H1 (cell line): ENCODE measurements around the gene ZP2. TPM values are rescaled to one million over a fixed set of nuclear protein-coding genes. Genes with fewer than 3 reads are reported as not detected.

Experiments
- CTCF ChIA-PET: fragments of 300-600 bp; sonication (Branson Sonifier 250); formaldehyde crosslinking; loops from one replicate; lab custom pipeline; 2021; ENCODE audit not compliant: partially characterized antibody; lab: Charles Lee
- POLR2A ChIA-PET: fragments of 300-600 bp; sonication (Branson Sonifier 250); formaldehyde crosslinking; loops from one replicate; lab custom pipeline; 2021; ENCODE audit warnings: inconsistent platforms; ENCODE audit not compliant: partially characterized antibody; lab: Charles Lee
- DNase-seq, 2 experiments: peaks; one replicate each; pipeline versions ENCODE4 v3.0.0 to v3.0.0-alpha.2; 2010 to 2022; ENCODE audit warnings: low spot score in 2 of 2, low read depth in 1 of 2, mixed read lengths in 1 of 2
- FAIRE-seq: peaks from 2 replicates; lab custom pipeline; 2011; peaks lifted over from hg19 to GRCh38; lab: Jason Lieb, UNC
- H2AFZ ChIP-seq: 2 replicates; pipeline ENCODE4 v1.8.1; 2012; ENCODE audit warnings: low read length, inconsistent platforms
- H2AK5ac ChIP-seq: 2 replicates; pipeline ENCODE4 v1.6.1; 2013; ENCODE audit warnings: low read depth, low read length
- H2BK120ac ChIP-seq: replicated peaks from 2 replicates; pipeline ENCODE3; 2013; ENCODE audit warnings: low read depth, low read length, inconsistent platforms
- H2BK12ac ChIP-seq: 2 replicates; pipeline ENCODE4 v1.6.1; 2013; ENCODE audit warnings: low read depth, low read length
- H2BK15ac ChIP-seq: 2 replicates; pipeline ENCODE4 v1.6.1; 2013; ENCODE audit warnings: low read length
- H2BK20ac ChIP-seq: 2 replicates; pipeline ENCODE4 v1.6.1; 2013; ENCODE audit warnings: low read length
- H2BK5ac ChIP-seq: 2 replicates; pipeline ENCODE4 v1.6.1; 2013; ENCODE audit warnings: low read depth, low read length
- H3K14ac ChIP-seq: 2 replicates; pipeline ENCODE4 v1.6.1; 2013; ENCODE audit warnings: inconsistent platforms; ENCODE audit not compliant: insufficient read length
- H3K18ac ChIP-seq: 2 replicates; pipeline ENCODE4 v1.6.1; 2013; ENCODE audit warnings: low read length; ENCODE audit errors: extremely low read depth
- H3K23ac ChIP-seq: 2 replicates; pipeline ENCODE4 v1.6.1; 2013; ENCODE audit warnings: inconsistent platforms; ENCODE audit not compliant: insufficient read length
- H3K23me2 ChIP-seq: 2 replicates; pipeline ENCODE4 v1.6.1; 2013; ENCODE audit warnings: low read depth, low read length
- H3K27ac ChIP-seq: 2 replicates; pipeline ENCODE4 v1.6.1; 2011; ENCODE audit warnings: low read depth, low read length, inconsistent platforms
- H3K27me3 ChIP-seq, 4 experiments: replicated peaks in 1 of 4; 1 replicate in 1 of 4; 2 replicates in 3 of 4; pipeline versions ENCODE4 v1.6.1 to v1.8.1; 2011 to 2013; ENCODE audit warnings: low read length in 3 of 4, mild to moderate bottlenecking in 3 of 4, inconsistent platforms in 2 of 4, mixed read lengths in 2 of 4, moderate library complexity in 1 of 4; ENCODE audit not compliant: control insufficient read depth in 3 of 4, insufficient read depth in 3 of 4; ENCODE audit errors: extremely low read depth in 1 of 4
- H3K36me3 ChIP-seq, 4 experiments: 2 replicates each; pipeline versions ENCODE4 v1.6.1 to v1.8.1; 2011 to 2013; ENCODE audit warnings: mild to moderate bottlenecking in 4 of 4, low read length in 3 of 4, moderate library complexity in 2 of 4, control low read depth in 1 of 4, inconsistent platforms in 1 of 4; ENCODE audit not compliant: insufficient read depth in 4 of 4, control insufficient read depth in 2 of 4
- H3K4ac ChIP-seq: replicated peaks from 2 replicates; pipeline ENCODE3; 2013; ENCODE audit warnings: low read length, low read depth, mixed read lengths, inconsistent platforms; ENCODE audit not compliant: insufficient read length
- H3K4me1 ChIP-seq, 4 experiments: replicated peaks in 1 of 4; 1 replicate in 1 of 4; 2 replicates in 3 of 4; pipeline versions ENCODE4 v1.6.1 to v1.8.1; 2011 to 2013; ENCODE audit warnings: low read length in 3 of 4, inconsistent platforms in 2 of 4, mixed read lengths in 1 of 4; ENCODE audit not compliant: insufficient read depth in 4 of 4, control insufficient read depth in 3 of 4
- H3K4me2 ChIP-seq, 2 experiments: 2 replicates each; pipeline versions ENCODE4 v1.6.1 to v1.8.1; 2011 to 2013; ENCODE audit warnings: low read depth in 2 of 2, low read length in 2 of 2, control low read depth in 1 of 2, inconsistent platforms in 1 of 2, mild to moderate bottlenecking in 1 of 2; ENCODE audit not compliant: insufficient read depth in 1 of 2
- H3K4me3 ChIP-seq, 4 experiments: fragments of 200-600, 300-600 bp in 1 of 4; sonication (generic), shearing (Covaris generic), sonication (Bioruptor Twin) in 1 of 4; 2 replicates each; pipeline versions ENCODE4 v1.5.1 to v1.8.1; 2011 to 2016; ENCODE audit warnings: low read length in 4 of 4, low read depth in 3 of 4, control low read depth in 2 of 4, inconsistent platforms in 2 of 4, mild to moderate bottlenecking in 2 of 4, mixed read lengths in 1 of 4, moderate library complexity in 1 of 4; ENCODE audit not compliant: insufficient read depth in 2 of 4; ENCODE audit errors: extremely low read depth in 1 of 4
- H3K56ac ChIP-seq: replicated peaks from 2 replicates; pipeline ENCODE3; 2013; ENCODE audit warnings: low read depth, mild to moderate bottlenecking, mixed read lengths, low read length, inconsistent platforms; ENCODE audit not compliant: insufficient read length
- H3K79me1 ChIP-seq: 2 replicates; pipeline ENCODE4 v1.6.1; 2013; ENCODE audit warnings: low read depth, low read length, control low read depth
- H3K79me2 ChIP-seq, 2 experiments: 2 replicates each; pipeline versions ENCODE4 v1.6.1 to v1.8.1; 2012 to 2013; ENCODE audit warnings: low read length in 2 of 2, mild to moderate bottlenecking in 2 of 2, inconsistent platforms in 1 of 2; ENCODE audit not compliant: insufficient read depth in 2 of 2, control insufficient read depth in 1 of 2
- H3K9ac ChIP-seq, 4 experiments: replicated peaks in 1 of 4; 1 replicate in 1 of 4; 2 replicates in 3 of 4; pipeline versions ENCODE4 v1.6.1 to v1.8.1; 2011 to 2013; ENCODE audit warnings: low read depth in 3 of 4, low read length in 3 of 4, control low read depth in 2 of 4, mild to moderate bottlenecking in 2 of 4, moderate library complexity in 2 of 4, inconsistent platforms in 1 of 4; ENCODE audit errors: extremely low read depth in 1 of 4
- H3K9me3 ChIP-seq, 2 experiments: 2 replicates each; pipeline versions ENCODE4 v1.6.1 to v1.8.1; 2012 to 2013; ENCODE audit warnings: mild to moderate bottlenecking in 2 of 2, moderate library complexity in 2 of 2, control low read depth in 1 of 2, inconsistent platforms in 1 of 2, low read depth in 1 of 2, low read length in 1 of 2, mixed read lengths in 1 of 2; ENCODE audit not compliant: insufficient read depth in 2 of 2
- H4K20me1 ChIP-seq, 2 experiments: replicated peaks in 1 of 2; 2 replicates each; pipeline versions ENCODE3 to v1.8.1; 2011 to 2013; ENCODE audit warnings: inconsistent platforms in 2 of 2, low read length in 2 of 2, mild to moderate bottlenecking in 1 of 2; ENCODE audit not compliant: insufficient read depth in 2 of 2, control insufficient read depth in 1 of 2
- H4K5ac ChIP-seq: 2 replicates; pipeline ENCODE4 v1.6.1; 2013; ENCODE audit warnings: low read length, low read depth, mixed read lengths, inconsistent platforms; ENCODE audit not compliant: insufficient read length
- H4K8ac ChIP-seq: 2 replicates; pipeline ENCODE4 v1.8.0; 2013; ENCODE audit warnings: mild to moderate bottlenecking, moderate library complexity, low read length, inconsistent platforms; ENCODE audit not compliant: insufficient read depth; ENCODE audit errors: extremely low read depth
- H4K91ac ChIP-seq: replicated peaks from 2 replicates; pipeline ENCODE3; 2013; ENCODE audit warnings: low read length, mixed read lengths, inconsistent platforms; ENCODE audit not compliant: insufficient read length
- BACH1 ChIP-seq: IDR thresholded peaks from 2 replicates; pipeline ENCODE4 v1.6.1; 2012; ENCODE audit warnings: low read length, improper control_type of control experiment
- CBX8 ChIP-seq: fragments of 300-800, 300-1000 bp; sonication (generic); IDR thresholded peaks from 2 replicates; pipeline ENCODE4 v1.7.1; 2016; ENCODE audit warnings: low read depth, low read length, borderline replicate concordance
- CHD2 ChIP-seq: IDR thresholded peaks from 2 replicates; pipeline ENCODE4 v1.6.1; 2012; ENCODE audit warnings: low read length, improper control_type of control experiment
- EGR1 ChIP-seq: IDR thresholded peaks from 2 replicates; pipeline ENCODE4 v1.6.1; 2011; ENCODE audit warnings: low read depth, low read length, borderline replicate concordance
- EP300 ChIP-seq, 2 experiments: IDR thresholded peaks; 1 replicate in 1 of 2; 2 replicates in 1 of 2; pipeline ENCODE4 v1.6.1; 2011 to 2012; ENCODE audit warnings: low read depth in 2 of 2, low read length in 2 of 2, mild to moderate bottlenecking in 2 of 2, borderline replicate concordance in 1 of 2, inconsistent platforms in 1 of 2, moderate library complexity in 1 of 2
- GABPA ChIP-seq: IDR thresholded peaks from 2 replicates; pipeline ENCODE4 v1.6.1; 2011; ENCODE audit warnings: mild to moderate bottlenecking, low read length, moderate library complexity, borderline replicate concordance; ENCODE audit not compliant: insufficient read depth
- HDAC6 ChIP-seq: IDR thresholded peaks from one replicate; pipeline ENCODE4 v1.7.1; 2012; ENCODE audit warnings: low read depth, mild to moderate bottlenecking, inconsistent platforms, low read length, moderate library complexity
- SIRT6 ChIP-seq: IDR thresholded peaks from one replicate; pipeline ENCODE4 v1.7.1; 2012; ENCODE audit warnings: low read length, inconsistent platforms
- SUZ12 ChIP-seq: fragments of 200-600 bp; sonication (generic); IDR thresholded peaks from 2 replicates; pipeline ENCODE4 v1.6.1; 2012; ENCODE audit warnings: mild to moderate bottlenecking, inconsistent platforms, low read length, moderate library complexity, mixed read lengths
- TAF7 ChIP-seq: optimal IDR thresholded peaks from 2 replicates; pipeline ENCODE3; 2011; ENCODE audit warnings: low read depth, mild to moderate bottlenecking, inconsistent platforms, low read length, moderate library complexity, borderline replicate concordance
- YY1 ChIP-seq: IDR thresholded peaks from 2 replicates; pipeline ENCODE4 v1.6.1; 2011; ENCODE audit warnings: low read depth, mild to moderate bottlenecking, low read length
- WGBS, 2 experiments: shearing (Covaris generic) in 1 of 2; methylation state at CpG; one replicate each; pipeline versions ENCODE4 v1.1.6 to v1.1.7; 2013 to 2015; ENCODE audit warnings: low lambda C conversion rate in 2 of 2, mixed read lengths in 2 of 2, inconsistent platforms in 1 of 2, low coverage in 1 of 2, missing lambda C conversion rate in 1 of 2; ENCODE audit not compliant: insufficient replicate concordance in 2 of 2, insufficient coverage in 1 of 2, insufficient read length in 1 of 2; ENCODE audit errors: extremely low coverage in 1 of 2, missing lambda C conversion rate in 1 of 2; 5-methylcytosine and 5-hydroxymethylcytosine counted together
- polyA plus RNA-seq, 7 experiments: library from polyadenylated mRNA; depleted of rRNA in 3 of 7; stranded (reverse) in 5 of 7; unstranded in 2 of 7; fragments of >200 nt in 5 of 7; fragments of 200-250 nt in 2 of 7; gene quantifications; 1 replicate in 5 of 7; 2 replicates in 1 of 7; 4 replicates in 1 of 7; pipeline versions ENCODE4 v1.2.1 to v1.2.3, GENCODE V29; 2011 to 2013; ENCODE audit warnings: missing spikeins in 2 of 7, mixed read lengths in 2 of 7
- total RNA-seq: library from RNA; stranded (reverse); fragmentation: NEBNext Ultra II Directional; extraction: Animal tissue kit (Norgen Biotek cat#: 25700); gene quantifications from 2 replicates; pipeline ENCODE4 v1.2.1, GENCODE V29; 2021

Gene ZP2
- total and polyA plus RNA-seq, 2 of the 8 experiments (the other 6 are each of a cell fraction or from before 2014, with no cell fraction given) = not detected

- Histone ChIP-seq H3K18ac (no peak overlapping the region), H2BK5ac (no peak overlapping the region), H3K56ac (no peak overlapping the region), H3K4me2 (no peak overlapping the region), H3K27me3 (no peaks in the 10 kb centered on the region), H4K8ac (no peak overlapping the region), H3K79me2 (peaks cover 0 to 4% of the 10 kb centered on the region in 2 experiments; a peak in 1 of 4 replicates), H3K27ac (no peak overlapping the region), H2BK15ac (no peak overlapping the region), H2BK20ac (no peak overlapping the region), H3K4me1 (no peaks in the 10 kb centered on the region), H3K9ac (no peak overlapping the region), H3K4me3 (no peak overlapping the region), H2BK12ac (no peak overlapping the region), H4K5ac (no peak overlapping the region), H3K9me3 (no peaks in the 10 kb centered on the region), H2BK120ac (no peak overlapping the region), H2AK5ac (no peak overlapping the region), H3K23me2 (no peaks in the 10 kb centered on the region), H4K91ac (no peak overlapping the region), H4K20me1 (no peaks in the 10 kb centered on the region), H3K79me1 (peaks cover 3% of the 10 kb centered on the region; the same call in 1 of the 2 replicates), H2AFZ (no peak overlapping the region), H3K14ac (no peak overlapping the region), H3K4ac (no peak overlapping the region), H3K36me3 (peaks cover 13 to 74% (median 51%) of the 10 kb centered on the region in 4 experiments), H3K23ac (no peak overlapping the region)
- no peak for FAIRE-seq
- WGBS, 2 experiments = 98% methylated on average over 5 of the region's 5 CpGs; no CpG with 5 or more reads in 1 of the 2 experiments
- DNase-seq = no peak
- ChIA-PET CTCF (interaction anchor here (0.7 to 1.8 kb wide), 5 partner anchors 12 to 131 kb away, joined by 3 to 5 read pairs (median 5); no protein-coding TSS in a partner anchor), POLR2A (interaction anchor here (0.7 to 0.8 kb wide), 2 partner anchors 8 to 1131 kb away, joined by 3 read pairs; no protein-coding TSS in a partner anchor)
- TF ChIP-seq TAF7 = no peak
- no peak for TF ChIP-seq HDAC6
- no peak for TF ChIP-seq YY1
- no peak for TF ChIP-seq CBX8
- TF ChIP-seq SIRT6 = no peak
- no peak for TF ChIP-seq CHD2
- no peak for TF ChIP-seq GABPA
- no peak for TF ChIP-seq BACH1
- no peak for TF ChIP-seq SUZ12
- TF ChIP-seq EP300 (IDR thresholded peaks at IDR 0.05; ENCODE audit: borderline replicate concordance in 1 of 2, low read depth in 2 of 2, low read length in 2 of 2) = no peak
- no peak for TF ChIP-seq EGR1
Measured at GRCh38 chr16:21169249-21169981, 42.0 kb downstream of the ZP2 start.
